GM18520 (cell line): ENCODE measurements around the gene RASSF7.

ENCODE experiments used
- ATAC-seq: cut with Tn5 transposase; IDR thresholded peaks from one replicate; pipeline ENCODE4 v1.9.1; 2021; ENCODE audit not compliant: unreplicated experiment

RASSF7 gene

DNA sequence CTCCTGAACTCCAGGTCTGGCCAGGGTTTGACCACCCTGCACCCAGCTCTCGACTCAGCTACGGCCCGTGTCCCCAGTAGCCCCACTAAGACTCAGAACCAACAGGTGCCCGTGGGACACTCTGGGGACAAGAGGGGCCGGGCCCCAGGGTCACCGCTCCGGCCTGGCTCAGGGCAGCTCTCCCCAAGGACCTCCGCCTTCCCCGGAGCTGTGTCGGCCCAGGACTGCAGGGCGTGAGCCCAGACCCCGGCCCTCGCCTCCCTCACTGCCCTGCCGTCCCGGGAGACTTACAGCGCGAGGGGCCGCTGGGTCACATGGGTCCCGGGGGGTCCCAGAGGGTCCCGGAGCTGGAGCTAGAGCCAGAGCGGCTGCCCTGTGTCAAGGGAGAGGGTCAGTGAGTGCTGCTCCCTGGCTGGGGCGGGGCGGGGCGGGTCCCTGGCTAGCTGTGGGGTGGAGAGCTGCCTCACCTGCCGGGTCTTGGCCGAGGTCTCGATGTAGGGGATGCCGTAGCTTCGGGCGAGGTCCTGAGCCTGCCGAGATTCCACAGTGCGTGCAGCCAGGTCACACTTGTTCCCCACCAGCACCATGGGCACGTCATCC is 27.7 kb upstream of the RASSF7 start:
- no peak for ATAC-seq

DNA sequence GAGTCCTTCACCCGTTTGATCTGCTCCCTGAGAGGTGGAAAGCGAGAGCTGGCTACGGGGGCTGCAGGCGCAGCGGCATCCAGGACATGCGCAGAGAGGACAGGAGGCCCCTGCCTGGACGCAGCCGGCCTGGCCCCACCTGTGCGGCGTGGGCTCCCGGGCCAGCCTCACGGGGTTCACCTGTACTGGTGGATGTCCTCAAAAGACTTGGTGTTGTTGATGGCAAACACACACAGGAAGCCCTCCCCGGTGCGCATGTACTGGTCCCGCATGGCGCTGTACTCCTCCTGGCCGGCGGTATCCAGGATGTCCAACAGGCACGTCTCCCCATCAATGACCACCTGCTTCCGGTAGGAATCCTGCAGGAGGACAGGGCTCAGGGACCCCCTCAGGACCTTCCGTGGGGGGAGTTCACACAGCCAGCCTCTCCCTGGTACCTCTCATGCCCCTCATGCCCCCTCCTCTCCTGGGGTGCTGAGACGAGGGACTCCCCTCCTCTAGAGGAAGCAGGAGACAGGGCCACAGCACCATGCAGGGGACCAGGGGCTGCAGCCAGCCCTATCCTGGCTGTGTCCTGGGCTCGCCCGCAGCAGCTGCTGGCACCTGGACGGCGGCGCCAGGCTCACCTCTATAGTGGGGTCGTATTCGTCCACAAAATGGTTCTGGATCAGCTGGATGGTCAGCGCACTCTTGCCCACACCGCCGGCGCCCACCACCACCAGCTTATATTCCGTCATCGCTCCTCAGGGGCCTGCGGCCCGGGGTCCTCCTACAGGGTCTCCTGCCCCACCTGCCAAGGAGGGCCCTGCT is 27.0 kb upstream of the RASSF7 start:
- no peak for ATAC-seq

DNA sequence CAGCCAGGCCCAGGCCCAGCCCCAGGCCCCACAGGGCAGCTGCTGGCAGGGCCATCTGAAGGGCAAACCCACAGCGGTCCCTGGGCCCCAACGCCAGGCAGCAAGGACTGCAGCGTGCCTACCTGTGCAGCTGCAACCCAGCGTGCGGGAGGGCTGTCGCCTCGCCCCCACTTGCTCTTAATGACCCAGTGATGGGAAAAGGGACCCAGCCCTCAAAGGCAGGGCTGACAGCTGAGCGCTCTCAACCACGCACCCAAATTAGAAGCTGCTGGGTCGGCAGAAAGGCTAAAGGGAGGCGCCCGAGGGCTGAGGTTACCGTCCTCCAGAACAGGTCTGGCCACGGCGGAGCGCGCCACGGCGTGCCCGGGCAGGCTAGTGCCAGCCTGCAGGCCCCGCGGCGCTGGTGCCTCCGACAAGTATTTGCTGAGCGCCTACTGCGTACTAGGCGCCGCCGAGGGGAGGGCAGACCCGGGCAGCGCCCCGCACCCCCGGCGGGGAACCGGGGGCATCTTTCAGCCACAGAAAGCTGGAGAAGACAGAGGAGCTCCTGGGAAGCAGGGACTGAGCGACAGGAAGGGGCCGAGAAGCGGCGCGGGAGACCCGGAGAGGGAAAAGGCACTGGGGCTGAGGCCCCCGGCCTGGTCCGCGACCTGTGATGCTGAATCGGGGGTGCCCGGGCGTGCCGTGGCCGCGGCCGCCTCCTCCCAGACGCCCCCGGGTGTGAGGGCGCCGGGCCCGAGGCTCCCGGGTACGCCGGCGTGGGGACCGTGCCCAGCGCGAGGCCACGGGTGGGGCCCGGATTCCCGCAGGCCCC is 26.2 kb upstream of the RASSF7 start:
- no peak for ATAC-seq

DNA sequence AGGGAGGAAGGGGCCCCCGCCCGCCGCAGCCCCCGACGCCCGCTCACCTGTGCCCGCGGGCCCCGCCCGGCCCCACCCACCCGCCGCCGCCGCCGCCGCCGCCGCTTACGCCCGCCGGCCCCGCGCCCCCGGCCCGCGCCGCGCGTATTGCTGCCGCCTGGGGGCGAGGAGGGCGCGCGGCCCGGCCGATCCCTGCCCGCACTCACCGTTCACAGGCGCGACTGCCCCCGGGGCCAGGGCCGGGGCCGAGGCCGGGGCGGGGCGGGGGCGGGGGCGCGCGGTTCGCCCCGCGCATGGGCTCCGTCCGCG is 25.6 kb upstream of the RASSF7 start:
- no peak for ATAC-seq

DNA sequence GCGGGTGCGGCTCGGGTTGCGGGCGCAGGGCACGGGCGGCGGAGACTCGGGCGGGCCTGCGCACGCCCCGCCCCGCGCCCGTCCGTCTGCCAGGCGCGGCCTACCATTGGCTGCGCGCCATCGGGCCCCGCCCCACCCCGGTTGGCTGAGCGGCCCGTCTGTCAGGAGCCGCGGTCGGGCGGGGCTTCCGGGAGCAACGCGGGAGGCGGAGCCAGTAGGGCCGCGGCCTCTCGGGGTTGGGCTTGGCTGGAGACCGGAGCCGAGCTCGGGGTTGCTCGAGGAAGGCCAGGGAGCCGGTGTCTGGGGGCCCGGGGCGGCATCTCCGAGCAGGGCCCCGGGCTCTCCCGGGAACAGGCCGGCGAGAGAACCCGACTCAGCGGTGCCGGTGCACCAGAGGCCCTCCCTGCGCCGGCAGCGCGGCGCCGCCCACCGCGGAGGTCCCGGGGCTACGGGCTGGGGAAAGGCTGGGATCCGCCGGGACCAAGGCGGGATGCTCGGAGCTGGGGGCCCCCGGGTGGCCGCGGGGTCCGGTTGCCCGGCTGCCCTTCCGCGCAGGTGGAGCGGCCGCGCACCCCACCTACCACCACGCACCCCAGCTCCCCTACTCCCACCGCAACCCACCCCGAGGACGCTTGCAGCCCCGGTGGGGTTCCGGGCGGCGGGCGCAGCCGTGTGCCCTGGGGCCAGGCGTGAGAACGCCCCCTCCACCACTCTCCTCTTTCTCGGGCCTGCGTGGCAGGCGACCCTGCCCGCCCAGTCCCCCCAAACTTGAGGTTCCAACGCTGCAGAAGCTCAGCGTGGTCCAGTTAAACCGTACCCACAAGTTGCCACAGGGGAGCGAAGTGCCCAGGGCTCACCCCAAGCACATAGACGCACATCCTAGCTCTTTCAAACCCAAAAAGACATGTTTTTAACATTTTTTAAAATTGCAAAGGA is 25.0 kb upstream of the RASSF7 start, which contains the start of gene HRAS:
HRAS (minus strand) TSS at position 58 of the 936 bp plus-strand sequence.
- ATAC-seq: peak; percentile 64

DNA sequence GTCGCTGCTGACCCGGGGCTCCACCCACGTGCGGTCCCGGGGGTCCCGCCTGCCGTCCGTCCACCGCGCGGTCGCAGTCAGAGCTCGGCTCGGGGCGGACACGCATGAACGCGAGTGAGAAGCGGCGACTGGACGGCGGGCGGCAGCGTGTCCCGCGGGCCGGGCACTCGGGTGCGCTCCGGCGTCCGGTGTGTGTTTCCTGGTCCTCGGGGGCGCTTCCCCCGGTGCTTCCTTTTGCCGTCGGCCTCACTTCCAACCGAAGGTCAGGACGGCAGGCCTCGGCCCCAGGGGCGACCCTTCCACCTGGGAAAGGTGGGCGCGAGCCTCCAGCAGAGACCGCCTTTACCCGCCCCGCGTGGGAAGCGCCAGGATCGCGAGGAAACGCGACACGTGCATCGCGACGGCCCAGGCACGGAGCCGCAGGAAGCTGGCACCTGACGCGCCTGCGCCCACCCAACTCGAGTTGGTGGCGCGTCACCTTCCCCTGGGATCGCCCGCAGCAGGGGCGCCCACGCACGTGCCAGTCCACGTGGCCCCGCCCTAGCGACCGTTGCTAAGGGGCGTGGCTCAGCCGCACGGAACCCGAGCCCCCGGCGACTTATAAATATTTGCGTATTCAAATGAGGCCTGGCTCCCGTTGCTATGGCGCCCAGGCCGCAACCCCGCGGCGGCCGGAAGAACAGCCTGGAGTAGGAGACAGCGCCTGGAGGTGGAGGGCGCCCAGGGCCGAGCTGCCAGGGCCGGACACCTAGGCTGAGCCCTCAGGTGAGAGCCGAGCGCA is 23.7 kb upstream of the RASSF7 start, which contains the start of gene LRRC56:
LRRC56 (plus strand) TSS at position 687 of the 781 bp plus-strand sequence. CDS start 3,158 bp downstream, outside the sequence.
- ATAC-seq: peak; percentile 38

DNA sequence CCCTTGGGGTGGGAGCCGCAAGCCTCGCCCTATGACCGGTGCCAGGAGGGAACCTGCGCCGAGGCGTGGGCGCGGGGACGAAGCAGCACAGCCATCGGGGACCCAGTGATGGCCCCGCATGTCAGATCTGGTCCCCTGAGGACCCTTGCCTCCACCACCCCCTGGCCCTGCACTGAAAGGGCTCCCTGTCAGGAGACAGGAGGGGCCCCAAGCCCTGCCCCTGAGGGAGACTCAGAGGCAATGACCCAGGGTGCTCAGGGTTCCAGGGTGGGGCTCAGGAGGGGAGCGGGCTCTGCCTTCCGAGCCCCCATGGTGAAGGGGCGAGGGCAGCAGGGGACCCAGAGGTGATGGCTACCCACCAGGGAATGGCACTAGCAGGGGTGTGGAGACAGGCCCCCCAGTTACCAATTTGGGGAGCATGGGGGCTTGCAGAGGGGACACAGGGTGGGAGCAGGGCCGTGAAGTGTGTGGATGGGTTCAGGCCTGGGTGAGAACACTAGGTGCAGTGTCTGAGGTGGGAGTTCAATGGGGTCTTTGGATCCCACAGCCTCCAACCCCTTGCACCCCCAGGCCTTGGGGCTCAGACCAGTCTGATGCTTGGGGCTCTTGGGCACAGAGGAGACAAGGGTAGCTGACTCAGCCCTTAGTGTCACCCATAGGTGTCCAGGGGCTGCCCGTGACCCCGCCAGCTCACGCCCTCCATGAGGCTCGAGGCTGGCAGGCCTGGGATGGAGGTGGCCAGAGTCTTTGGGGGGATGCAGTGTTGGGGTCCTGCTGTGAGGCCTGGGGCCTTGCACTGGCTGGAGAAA is 22.9 kb upstream of the RASSF7 start:
- no peak for ATAC-seq

DNA sequence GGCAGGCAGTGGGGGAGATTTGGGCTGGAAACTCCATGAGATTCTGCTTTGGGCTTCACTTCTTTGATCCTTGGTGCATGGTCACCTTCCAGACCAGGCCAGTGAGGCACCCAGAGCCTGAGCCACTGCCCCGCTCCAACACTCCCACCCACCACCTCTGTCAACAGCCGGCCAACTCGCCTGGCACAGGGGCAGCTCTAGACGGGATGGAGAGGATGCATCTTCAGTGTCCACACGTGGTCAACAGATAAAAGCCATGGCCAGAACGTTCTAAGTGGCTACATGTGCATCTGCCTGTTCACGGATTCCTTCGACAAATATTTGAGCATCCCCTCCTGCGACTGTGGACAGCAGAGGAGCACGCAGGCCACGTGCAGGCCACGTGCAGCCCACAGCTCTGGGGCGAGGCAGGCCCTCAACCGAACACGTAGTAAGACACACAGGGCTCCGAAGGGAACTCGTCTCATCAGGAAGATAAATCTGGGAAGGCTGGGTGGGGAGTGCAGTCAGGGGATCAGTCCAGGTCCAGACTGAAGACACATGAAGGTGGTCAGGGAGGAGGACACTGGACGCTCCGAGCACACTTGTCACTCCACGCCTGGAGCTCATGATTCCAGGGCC is 22.2 kb upstream of the RASSF7 start:
- no peak for ATAC-seq

DNA sequence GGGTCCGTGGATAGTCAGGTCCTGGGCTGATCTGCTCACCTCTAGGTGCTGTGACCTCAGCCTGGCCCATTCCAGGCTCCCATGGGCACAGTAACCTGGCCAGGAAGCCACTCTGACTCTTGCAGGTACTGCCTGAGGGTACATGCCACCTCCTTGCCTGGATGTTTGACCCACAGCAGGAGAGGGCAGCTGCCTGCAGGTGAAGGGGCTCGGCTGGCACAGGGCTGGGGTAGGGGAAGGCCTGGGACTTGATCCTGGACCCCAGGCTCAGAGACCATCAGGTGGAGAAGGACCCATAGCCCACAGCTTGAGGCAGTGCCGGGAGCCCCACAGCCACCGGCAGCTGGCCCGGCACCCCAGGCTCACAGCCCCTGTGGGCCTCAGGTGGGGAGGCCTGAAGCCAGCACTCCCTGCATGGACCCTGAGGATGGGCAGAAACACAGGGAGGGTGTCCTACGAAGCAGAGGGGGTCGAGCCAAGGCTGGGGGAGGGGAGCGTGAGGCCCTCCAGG is 20.7 kb upstream of the RASSF7 start:
- no peak for ATAC-seq

DNA sequence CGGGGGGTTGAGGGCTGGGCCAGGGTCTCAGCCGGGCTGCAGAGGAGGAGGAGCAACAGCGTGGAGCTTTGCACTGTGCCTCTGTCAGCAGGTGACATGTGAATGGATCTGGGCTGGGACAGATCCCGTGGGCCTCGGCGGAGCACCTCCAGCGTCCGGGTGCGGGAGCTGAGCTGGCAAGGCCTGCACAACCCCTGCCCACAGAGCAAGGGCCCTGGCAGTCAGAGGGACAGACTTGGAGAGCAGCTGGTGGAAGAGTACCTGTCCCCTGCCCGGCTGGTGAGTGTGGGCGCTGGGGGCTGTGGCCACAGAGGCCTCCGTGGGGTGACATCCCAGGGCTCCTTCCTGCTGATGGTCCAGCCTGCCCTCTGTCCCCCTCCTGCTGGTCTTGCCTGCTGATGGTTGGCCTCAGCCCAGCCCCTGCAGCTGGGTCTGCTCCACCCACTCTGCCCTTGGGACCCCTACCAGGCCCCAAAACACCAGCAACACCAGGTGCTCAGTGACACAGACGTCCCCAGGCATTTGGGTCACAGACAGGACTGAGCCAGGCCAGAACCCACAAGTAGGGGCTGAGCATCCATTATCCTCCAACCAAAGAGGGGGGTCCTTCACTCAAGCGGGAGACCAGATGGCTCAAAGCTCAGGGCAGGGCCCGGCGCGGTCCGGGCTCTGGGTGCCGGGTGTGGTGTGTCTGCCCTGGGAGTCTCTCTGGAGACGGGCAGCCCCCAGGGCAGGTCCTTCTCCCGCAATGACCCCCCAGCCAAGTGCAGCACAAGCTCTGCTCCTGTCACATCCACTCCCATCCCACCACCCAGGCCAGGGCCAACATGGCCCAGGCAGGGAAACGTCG is 20.0 kb upstream of the RASSF7 start:
- ATAC-seq: no peak

DNA sequence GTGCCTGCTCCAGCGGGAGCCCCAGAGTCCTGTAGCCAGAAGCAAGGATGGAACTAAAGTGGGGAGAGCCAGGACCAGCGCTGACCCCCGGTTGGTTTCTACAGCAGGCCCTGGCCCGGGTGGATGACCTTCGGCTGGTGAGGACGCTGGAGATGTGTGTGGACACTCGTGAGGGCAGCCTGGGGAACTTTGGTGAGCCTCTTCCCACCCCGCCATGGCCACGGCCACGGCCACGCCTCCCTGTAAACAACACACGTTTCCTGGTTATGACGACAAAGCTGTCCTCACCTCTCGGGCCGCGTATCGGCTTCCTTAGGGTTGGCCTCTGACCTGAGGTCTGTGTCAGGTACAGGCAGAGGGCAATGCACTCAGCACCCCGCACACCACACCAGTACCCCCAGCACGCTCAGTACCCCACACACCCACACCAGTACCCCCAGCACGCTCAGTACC is 19.3 kb upstream of the RASSF7 start:
- ATAC-seq: no peak

DNA sequence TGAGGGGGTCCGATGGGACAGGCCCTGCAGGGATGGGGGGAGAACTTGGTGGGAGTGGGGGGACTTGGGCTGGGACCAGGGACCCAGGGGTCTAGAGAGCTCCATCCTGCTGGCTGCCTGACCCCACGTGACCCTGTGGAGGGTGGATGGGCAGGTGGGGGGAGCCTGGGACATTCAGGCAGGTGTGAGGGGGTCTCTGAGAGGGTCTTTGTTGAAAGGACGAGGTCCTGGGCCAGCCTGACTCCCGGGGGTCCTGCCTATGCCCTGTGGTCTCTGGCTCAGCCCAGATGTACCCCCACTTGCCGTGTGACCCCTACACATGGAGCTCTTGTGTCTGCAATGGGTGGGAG is 16.0 kb upstream of the RASSF7 start:
- no peak for ATAC-seq

DNA sequence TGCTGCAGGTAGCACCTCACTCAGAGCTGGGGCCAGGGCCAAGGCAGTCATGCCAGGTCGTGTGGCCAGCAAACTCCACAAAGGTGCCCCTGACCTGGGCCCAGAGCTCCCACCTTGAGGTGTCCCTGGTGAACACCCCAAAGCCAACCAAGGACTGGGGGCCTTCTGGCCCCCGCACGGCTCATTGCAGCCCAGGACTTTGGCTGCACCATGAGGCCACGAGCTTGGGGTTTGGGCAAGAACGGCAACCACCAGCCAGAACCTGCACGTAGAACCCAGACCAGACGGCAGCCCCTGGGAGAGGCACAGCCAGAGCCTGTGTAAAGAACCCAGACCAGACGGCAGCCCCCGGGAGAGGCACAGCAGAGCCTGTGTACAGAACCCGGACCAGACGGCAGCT is 15.6 kb upstream of the RASSF7 start:
- ATAC-seq: no peak

DNA sequence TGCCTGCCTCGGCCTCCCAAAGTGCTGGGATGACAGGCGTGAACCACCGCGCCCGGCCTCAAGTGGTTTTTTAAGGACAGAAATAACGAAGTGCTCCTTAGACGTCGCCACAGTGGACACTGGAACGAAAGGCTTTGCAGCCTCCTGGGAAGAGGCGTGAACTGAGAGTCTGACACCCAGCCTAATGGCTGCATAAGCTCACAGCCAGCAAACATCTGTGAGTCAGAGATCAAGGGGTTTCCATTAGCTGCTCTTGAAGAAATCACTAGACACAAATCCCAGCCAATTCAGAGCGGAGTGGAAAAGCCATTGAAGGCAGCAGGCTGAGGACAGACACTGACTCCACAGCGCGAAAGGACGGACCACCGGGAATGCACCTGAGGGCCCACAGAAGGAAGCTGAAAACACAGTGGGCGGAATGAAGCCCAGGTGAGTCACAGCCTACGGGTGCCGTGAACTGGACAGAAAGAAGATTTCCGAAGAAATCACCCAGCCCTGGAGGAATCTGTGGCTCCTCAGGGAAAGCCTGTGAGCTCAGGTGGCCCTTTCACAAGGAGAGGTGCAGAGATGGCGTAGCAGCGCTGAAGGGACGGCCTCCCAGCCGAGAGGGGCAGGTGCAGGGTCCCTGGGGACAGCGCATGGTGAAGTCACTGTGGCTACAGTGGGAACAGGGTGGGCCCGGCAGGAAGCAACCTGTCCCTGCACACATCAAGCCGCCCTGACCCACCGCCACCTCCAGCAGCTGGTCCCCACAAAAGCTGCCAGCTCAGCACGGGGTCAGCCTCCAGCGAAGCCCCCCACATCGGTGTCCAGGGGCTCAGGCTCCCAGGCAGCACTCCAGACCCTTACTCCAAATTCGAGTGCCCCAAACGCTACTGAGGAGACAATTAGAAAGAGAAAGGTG is 11.8 kb upstream of the RASSF7 start:
- no peak for ATAC-seq

DNA sequence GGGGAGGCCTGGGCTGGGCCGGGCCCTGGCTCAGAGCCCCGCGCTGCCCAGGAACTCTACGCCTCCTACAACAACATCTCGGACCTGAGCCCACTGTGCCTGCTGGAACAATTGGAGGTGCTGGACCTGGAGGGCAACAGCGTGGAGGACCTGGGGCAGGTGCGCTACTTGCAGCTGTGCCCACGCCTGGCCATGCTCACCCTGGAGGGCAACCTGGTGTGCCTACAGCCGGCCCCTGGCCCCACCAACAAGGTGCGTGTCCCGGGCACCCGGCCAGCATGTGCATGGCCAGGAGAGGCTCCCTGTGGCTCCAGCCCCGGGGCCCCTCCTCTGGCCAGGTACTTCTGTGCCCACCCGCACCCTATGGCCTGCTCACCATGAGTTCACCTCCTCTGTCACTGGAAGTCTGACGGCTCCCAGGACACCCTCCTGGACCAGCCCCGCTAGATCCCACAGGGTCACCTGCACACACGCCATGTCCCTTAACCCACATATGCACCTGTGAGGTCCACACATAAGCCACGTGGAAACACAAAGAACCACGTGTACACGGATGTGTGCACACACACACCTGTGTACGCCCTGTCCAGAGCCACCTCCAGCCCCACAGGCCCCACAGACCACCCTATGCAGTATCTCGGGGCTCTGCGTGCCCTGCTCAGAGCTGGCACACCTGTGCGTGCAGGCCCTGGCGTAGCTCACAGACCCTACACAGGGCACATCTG is 10.6 kb upstream of the RASSF7 start:
- ATAC-seq: no peak

DNA sequence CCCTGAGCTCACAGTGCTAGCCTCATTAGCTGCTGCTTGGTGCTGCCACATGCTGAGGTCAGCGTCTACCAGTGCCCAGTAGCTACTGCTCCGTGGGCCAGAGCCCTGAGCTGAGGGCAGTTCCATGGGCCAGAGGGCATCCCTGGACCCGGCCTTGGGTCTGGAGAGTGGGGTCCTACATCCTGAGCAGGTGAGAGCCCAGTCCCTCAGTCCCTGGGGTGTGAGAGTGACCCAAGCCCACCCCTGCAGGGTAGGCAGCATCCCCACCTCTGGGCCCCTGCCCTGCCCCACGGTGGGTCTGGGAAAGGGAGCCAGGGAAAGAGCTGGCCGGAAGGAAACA is 10.1 kb upstream of the RASSF7 start:
- no peak for ATAC-seq
